NCI-H82 treated with DMSO at 0.1 percent for 48 hours (cell line): ENCODE measurements around the gene LONRF3.

Experiments
- DNase-seq: peaks from one replicate; lab custom pipeline; 2025; ENCODE audit not compliant: unreplicated experiment; lab: John Stamatoyannopoulos, UW

Gene LONRF3

GRCh38 chrX:118974088-118974907 is at the start of gene LONRF3:
Gene LONRF3, plus strand, starts transcription at chrX:118974618. Its CDS starts 163 bp downstream, at chrX:118974781.
- no peak for DNase-seq

GRCh38 chrX:118928151-118928550 is 46.3 kb upstream of the LONRF3 start:
- DNase-seq: no peak

- DNase-seq: no peak
Measured at GRCh38 chrX:118935352-118935751, 39.1 kb upstream of the LONRF3 start.

- no peak for DNase-seq
Measured at GRCh38 chrX:118941147-118941546, 33.3 kb upstream of the LONRF3 start.

- DNase-seq: no peak
Measured at GRCh38 chrX:118943102-118943501, 31.3 kb upstream of the LONRF3 start.

DNA sequence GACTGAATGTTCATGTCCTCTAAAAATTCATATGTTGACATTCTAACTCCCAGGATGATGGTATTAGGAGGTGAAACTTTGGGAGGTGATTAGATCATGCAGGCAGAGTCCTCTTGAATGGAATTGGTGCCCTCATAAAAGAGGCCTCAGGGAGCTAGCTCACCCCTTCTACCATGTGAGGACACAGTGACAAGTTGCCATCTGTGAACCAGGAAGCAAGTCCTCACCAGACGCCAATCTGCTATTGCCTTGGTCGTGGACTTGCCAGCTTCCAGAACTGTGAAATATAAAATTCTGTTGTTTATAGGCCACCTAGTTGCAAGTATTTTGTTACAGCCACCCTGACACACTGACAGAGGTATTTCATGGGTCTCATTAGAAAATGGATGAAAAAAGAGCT is 28.5 kb upstream of the LONRF3 start:
- no peak for DNase-seq

- no peak for DNase-seq
Measured at GRCh38 chrX:118948270-118948669, 26.1 kb upstream of the LONRF3 start.

DNA sequence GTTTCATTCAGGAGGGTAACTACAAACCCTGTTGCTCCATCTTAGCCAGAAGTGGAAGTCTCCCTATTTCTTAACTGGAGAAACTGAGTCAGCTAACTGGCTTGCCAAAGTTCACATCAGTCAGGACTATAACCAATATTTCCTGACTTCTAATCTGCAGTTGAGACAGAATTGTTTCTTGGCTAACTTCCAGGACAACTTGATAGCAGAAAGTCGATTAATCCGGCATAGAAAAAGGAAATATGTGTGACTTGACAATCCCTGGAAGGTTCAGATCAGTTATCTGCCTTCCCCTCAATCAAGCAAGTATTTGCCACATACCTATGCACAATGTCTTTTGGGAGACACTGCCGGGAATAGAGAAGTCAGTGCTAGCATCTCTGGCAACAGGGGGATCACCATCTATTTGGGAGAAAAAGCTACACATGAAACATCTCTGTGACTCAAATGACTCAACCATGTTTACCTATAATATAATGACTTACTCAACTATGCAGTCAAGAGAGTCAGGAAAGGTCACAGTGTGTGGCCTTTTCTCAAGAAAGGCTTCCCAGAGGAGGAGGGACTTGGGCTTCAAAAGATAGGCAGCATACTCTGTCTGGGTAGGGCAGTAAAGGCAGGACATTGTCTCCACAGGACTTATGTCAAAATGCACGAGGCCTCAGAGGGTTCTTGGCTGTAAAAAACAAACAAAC is 12.4 kb upstream of the LONRF3 start:
- DNase-seq: no peak

GRCh38 chrX:118963159-118963558 is 11.3 kb upstream of the LONRF3 start:
- no peak for DNase-seq

- DNase-seq: no peak
Measured at GRCh38 chrX:118964252-118964651, 10.2 kb upstream of the LONRF3 start.

GRCh38 chrX:118965395-118965794 is 9.0 kb upstream of the LONRF3 start:
- no peak for DNase-seq

- no peak for DNase-seq
Measured at GRCh38 chrX:118968031-118968430, 6.4 kb upstream of the LONRF3 start.

GRCh38 chrX:118971552-118971951 is 2.9 kb upstream of the LONRF3 start:
- no peak for DNase-seq

DNA sequence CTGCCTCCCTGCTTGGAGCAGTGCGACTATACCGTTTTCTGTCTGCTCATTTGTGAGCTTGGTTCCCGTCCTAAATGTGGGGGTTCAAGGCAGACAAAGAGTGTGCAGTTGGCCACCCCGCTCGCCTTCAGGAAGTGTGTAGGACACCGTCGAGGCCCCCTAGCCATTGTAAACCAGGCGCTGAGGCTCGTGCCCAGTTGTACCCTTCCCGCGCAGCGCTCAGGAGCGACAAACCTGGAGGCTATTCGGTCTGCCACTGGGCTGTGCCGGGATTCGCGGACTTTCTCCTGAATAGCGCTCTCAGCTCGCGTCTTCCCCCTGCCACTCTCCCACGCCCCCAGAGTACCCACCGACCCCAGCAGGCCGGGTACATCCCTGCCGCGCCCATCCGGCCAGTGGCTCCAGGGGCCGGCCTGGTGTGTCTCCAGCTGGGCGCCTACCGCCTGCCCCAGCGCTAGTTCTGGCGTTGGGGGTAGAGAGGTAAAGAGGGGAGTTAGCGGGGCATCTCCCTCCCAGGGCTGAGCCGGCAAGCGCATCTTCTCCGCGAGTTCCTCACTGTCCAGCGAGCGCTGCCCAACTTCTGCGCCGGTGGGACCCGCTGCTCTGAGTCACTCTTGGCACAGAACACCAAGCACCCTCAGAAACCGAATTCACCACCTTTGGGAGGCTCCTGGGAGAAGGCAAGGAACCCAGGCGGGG is 880 bp upstream of the LONRF3 start:
- no peak for DNase-seq

DNA sequence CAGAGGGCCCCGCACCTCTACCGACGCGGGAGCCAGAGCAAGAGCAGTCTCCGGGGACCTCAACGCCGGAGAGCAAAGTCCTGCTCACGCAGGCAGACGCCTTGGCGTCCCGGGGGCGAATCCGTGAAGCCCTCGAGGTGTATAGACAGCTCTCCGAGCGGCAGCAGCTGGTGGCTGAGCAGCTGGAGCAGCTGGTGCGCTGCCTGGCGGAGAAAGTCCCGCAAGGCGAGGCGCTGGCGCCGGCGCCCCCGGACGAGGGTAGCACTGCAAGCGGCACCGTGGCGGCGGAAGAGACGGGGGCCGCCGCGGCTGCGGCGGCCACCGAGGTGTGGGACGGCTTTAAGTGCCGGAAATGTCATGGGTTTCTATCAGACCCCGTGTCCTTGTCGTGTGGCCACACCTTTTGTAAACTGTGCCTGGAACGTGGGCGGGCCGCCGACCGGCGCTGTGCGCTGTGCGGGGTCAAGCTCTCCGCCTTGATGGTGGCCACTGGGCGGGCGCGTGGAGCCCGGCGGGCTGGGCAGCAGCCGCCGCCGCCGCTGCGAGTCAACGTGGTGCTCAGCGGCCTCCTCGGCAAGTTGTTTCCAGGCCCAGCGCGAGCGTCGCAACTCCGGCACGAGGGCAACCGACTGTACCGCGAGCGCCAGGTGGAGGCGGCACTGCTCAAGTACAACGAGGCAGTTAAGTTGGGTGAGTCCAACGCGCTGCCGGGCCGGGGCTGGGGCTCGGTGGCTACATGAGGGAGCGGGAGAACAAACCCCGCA is 672 bp downstream of the LONRF3 start:
- no peak for DNase-seq

DNA sequence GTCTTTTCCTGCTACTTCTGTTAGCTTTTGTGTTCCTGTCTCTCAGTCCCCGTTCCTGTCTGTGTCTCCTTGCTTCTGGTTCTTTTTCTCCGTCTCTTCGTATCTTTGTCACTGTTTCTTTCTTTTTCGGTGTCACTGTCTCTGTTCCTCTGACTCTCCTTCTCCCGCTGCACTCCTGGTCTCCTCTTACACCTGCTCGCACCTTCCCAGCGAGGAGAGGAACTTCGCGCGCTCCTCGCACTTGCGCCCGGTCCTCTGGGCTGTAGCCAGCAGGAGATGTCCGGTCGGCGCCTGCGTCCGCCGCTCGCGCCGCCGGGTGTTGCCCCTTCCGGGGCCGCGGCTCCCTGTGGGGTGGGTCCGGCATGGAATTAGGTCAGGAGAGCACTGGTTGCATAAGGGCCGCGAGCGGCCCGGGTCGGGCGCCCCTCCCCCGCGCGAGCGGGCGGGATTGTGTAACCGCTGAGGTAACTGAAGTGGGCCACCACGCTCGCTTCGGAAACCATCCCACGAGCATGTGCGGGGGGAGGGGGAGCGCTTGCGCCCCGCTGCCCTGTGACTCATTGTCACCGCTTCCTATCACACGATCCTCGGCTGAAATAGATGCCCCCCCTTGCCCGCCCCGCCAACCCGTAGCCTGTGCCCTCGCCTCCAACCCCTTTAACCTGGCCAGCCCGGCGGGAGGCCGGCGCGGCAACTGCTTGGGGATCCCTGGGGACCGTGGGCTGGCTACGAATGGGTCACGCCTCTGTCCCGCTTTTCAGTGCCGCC is 1.6 kb downstream of the LONRF3 start:
- DNase-seq: no peak

GRCh38 chrX:118976599-118977340 is 2.4 kb downstream of the LONRF3 start:
- no peak for DNase-seq

- DNase-seq: no peak
Measured at GRCh38 chrX:118977424-118977823, 3.0 kb downstream of the LONRF3 start.

- DNase-seq: no peak
Measured at GRCh38 chrX:118978451-118978850, 4.0 kb downstream of the LONRF3 start.

GRCh38 chrX:118980761-118981160 is 6.3 kb downstream of the LONRF3 start:
- DNase-seq: no peak
